ENCODE data around the gene MAN1A1. TPM values are rescaled to one million over a fixed set of nuclear protein-coding genes. Genes with fewer than 3 reads are reported as not detected.

Gene MAN1A1
- total RNA-seq, 1 donor = 79.6 TPM

GRCh38 chr6:119207971-119208725 lies 141.4 kb downstream of the MAN1A1 start:
- H3K4me3 ChIP-seq (ENCODE audit: insufficient read depth, low read length) = no peak overlapping the region
- H3K4me1 ChIP-seq (ENCODE audit: insufficient read depth, low read length) = no peaks in the 10 kb centered on the region
- H3K36me3 ChIP-seq (ENCODE audit: insufficient read depth, low read length) = no peaks in the 10 kb centered on the region
- no peak overlapping the region for H3K27ac ChIP-seq (ENCODE audit: low read depth, low read length)
- H3K79me2 ChIP-seq (ENCODE audit: insufficient read depth, low read length) = no peaks in the 10 kb centered on the region
- H3K27me3 ChIP-seq (ENCODE audit: insufficient read depth, low read length) = no peaks in the 10 kb centered on the region
- no peak overlapping the region for H2AFZ ChIP-seq (ENCODE audit: low read length)
- no peak overlapping the region for H3K4me2 ChIP-seq (ENCODE audit: insufficient read depth, low read length)
- no peaks in the 10 kb centered on the region for H3K9me3 ChIP-seq (ENCODE audit: low read depth, low read length)
- DNase-seq (ENCODE audit: insufficient read length, low spot score, missing footprints) = peak; percentile 39
- TF ChIP-seq CTCF (IDR thresholded peaks at IDR 0.05; ENCODE audit: extremely low read depth, low read depth, low read length) = no peak
- H4K20me1 ChIP-seq (ENCODE audit: insufficient read depth, low read length) = no peaks in the 10 kb centered on the region

DNA sequence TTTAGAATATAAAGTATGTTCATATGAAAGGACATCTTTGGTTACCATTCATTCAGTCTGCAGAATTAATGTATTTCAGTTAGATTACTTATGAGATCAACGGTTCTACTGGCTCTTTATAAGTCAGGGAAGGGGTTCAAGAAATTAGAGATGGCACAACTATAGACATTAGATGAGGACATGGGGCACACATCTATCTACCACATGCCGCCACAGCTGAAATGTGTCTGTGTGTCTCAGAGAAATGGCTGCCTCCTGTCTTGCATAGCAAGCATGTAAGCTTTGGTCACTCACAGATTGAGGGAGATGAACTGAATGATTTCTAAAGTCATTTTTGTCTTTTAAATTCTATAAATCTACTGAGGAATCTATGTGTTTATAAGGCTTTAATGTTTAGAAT lies 142.2 kb downstream of the MAN1A1 start:
- no peak for TF ChIP-seq CTCF (IDR thresholded peaks at IDR 0.05; ENCODE audit: extremely low read depth, low read depth, low read length)

GRCh38 chr6:119205911-119206618 lies 143.5 kb downstream of the MAN1A1 start:
- Histone ChIP-seq H3K4me3 (ENCODE audit: insufficient read depth, low read length) (no peak overlapping the region), H3K4me1 (ENCODE audit: insufficient read depth, low read length) (no peaks in the 10 kb centered on the region), H3K9me3 (ENCODE audit: low read depth, low read length) (no peaks in the 10 kb centered on the region), H4K20me1 (ENCODE audit: insufficient read depth, low read length) (no peaks in the 10 kb centered on the region), H3K4me2 (ENCODE audit: insufficient read depth, low read length) (no peak overlapping the region), H3K36me3 (ENCODE audit: insufficient read depth, low read length) (no peaks in the 10 kb centered on the region), H3K27me3 (ENCODE audit: insufficient read depth, low read length) (no peaks in the 10 kb centered on the region), H3K79me2 (ENCODE audit: insufficient read depth, low read length) (no peaks in the 10 kb centered on the region), H3K27ac (ENCODE audit: low read depth, low read length) (no peak overlapping the region), H2AFZ (ENCODE audit: low read length) (no peak overlapping the region)
- no peak for TF ChIP-seq CTCF (IDR thresholded peaks at IDR 0.05; ENCODE audit: extremely low read depth, low read depth, low read length)
- no peak for DNase-seq (ENCODE audit: insufficient read length, low spot score, missing footprints)

More for the DNA sequence above, 142.2 kb downstream of the MAN1A1 start:
- Histone ChIP-seq H4K20me1 (ENCODE audit: insufficient read depth, low read length) (no peaks in the 10 kb centered on the region), H3K9me3 (ENCODE audit: low read depth, low read length) (no peaks in the 10 kb centered on the region), H3K36me3 (ENCODE audit: insufficient read depth, low read length) (no peaks in the 10 kb centered on the region), H3K27ac (ENCODE audit: low read depth, low read length) (no peak overlapping the region), H3K4me2 (ENCODE audit: insufficient read depth, low read length) (no peak overlapping the region), H3K27me3 (ENCODE audit: insufficient read depth, low read length) (no peaks in the 10 kb centered on the region), H2AFZ (ENCODE audit: low read length) (no peak overlapping the region), H3K4me3 (ENCODE audit: insufficient read depth, low read length) (no peak overlapping the region), H3K79me2 (ENCODE audit: insufficient read depth, low read length) (no peaks in the 10 kb centered on the region), H3K4me1 (ENCODE audit: insufficient read depth, low read length) (no peaks in the 10 kb centered on the region)
- DNase-seq (ENCODE audit: insufficient read length, low spot score, missing footprints) = no peak

- Histone ChIP-seq H3K4me3 (ENCODE audit: insufficient read depth, low read length) (no peak overlapping the region), H3K27ac (ENCODE audit: low read depth, low read length) (no peak overlapping the region), H3K9me3 (ENCODE audit: low read depth, low read length) (no peaks in the 10 kb centered on the region), H3K4me2 (ENCODE audit: insufficient read depth, low read length) (no peak overlapping the region), H3K27me3 (ENCODE audit: insufficient read depth, low read length) (no peaks in the 10 kb centered on the region), H3K36me3 (ENCODE audit: insufficient read depth, low read length) (no peaks in the 10 kb centered on the region), H3K4me1 (ENCODE audit: insufficient read depth, low read length) (no peaks in the 10 kb centered on the region), H2AFZ (ENCODE audit: low read length) (no peak overlapping the region), H3K79me2 (ENCODE audit: insufficient read depth, low read length) (no peaks in the 10 kb centered on the region), H4K20me1 (ENCODE audit: insufficient read depth, low read length) (no peaks in the 10 kb centered on the region)
- DNase-seq (ENCODE audit: insufficient read length, low spot score, missing footprints) = peak; percentile 3
- no peak for TF ChIP-seq CTCF (IDR thresholded peaks at IDR 0.05; ENCODE audit: extremely low read depth, low read depth, low read length)
These were observed 144.8 kb downstream of the MAN1A1 start for GRCh38 chr6:119204719-119205118.
